NCI-H226 (cell line): Measurements from ENCODE around the gene LYSMD1.
"Not testable (repeated sequence)": the region's sequence is repeated elsewhere in the genome, so short reads cannot be mapped to it uniquely, and the experiment has no call there.

Source experiments
- DNase-seq: peaks from one replicate; pipeline ENCODE4 v3.0.0-alpha.2; 2015

The LYSMD1 gene

GRCh38 chr1:151165738-151166504 is at the start of gene LYSMD1, which contains the start of gene SCNM1:
Gene LYSMD1, minus strand, starts transcription at chr1:151165902. Its CDS starts 644 bp downstream, at chr1:151165258.
Gene SCNM1, plus strand, starts transcription at chr1:151166144. Its CDS starts 9 bp downstream, at chr1:151166153.
- DNase-seq = peak; percentile 99

- no peak for DNase-seq
Measured at GRCh38 chr1:151213560-151213959, 47.9 kb upstream of the LYSMD1 start.

- DNase-seq = no peak
Measured at GRCh38 chr1:151211972-151212705, 46.4 kb upstream of the LYSMD1 start.

- no peak for DNase-seq
Measured at GRCh38 chr1:151210830-151211229, 45.1 kb upstream of the LYSMD1 start.

- not testable (repeated sequence) for DNase-seq
Measured at GRCh38 chr1:151205381-151205965, 39.8 kb upstream of the LYSMD1 start.

GRCh38 chr1:151199873-151200581 is 34.3 kb upstream of the LYSMD1 start:
- peak; percentile 95 for DNase-seq

- peak; percentile 98 for DNase-seq
Measured at GRCh38 chr1:151198254-151199127, 32.8 kb upstream of the LYSMD1 start, which contains the start of gene PIP5K1A. Gene PIP5K1A, plus strand, starts transcription at chr1:151198552. Its CDS starts 445 bp downstream, at chr1:151198997.

GRCh38 chr1:151197863-151198253 is 32.2 kb upstream of the LYSMD1 start:
- peak; percentile 84 for DNase-seq

- peak; percentile 78 for DNase-seq
Measured at GRCh38 chr1:151196292-151196800, 30.6 kb upstream of the LYSMD1 start.

- peak; percentile 95 for DNase-seq
Measured at GRCh38 chr1:151194894-151195594, 29.3 kb upstream of the LYSMD1 start.

- DNase-seq = peak; percentile 33
Measured at GRCh38 chr1:151193856-151194255, 28.2 kb upstream of the LYSMD1 start.

GRCh38 chr1:151193304-151193703 is 27.6 kb upstream of the LYSMD1 start:
- DNase-seq = no peak

- DNase-seq = no peak
Measured at GRCh38 chr1:151192047-151192446, 26.3 kb upstream of the LYSMD1 start.

GRCh38 chr1:151189637-151190445 is 24.1 kb upstream of the LYSMD1 start, which contains the start of gene VPS72:
Gene VPS72, minus strand, starts transcription at chr1:151190197. Its CDS starts 76 bp downstream, at chr1:151190121.
- DNase-seq = peak; percentile 93

GRCh38 chr1:151188667-151189066 is 23.0 kb upstream of the LYSMD1 start:
- not testable (repeated sequence) for DNase-seq

- no peak for DNase-seq
Measured at GRCh38 chr1:151187205-151187604, 21.5 kb upstream of the LYSMD1 start.

GRCh38 chr1:151184211-151184610 is 18.5 kb upstream of the LYSMD1 start:
- no peak for DNase-seq

GRCh38 chr1:151176514-151177045 is 10.9 kb upstream of the LYSMD1 start:
- DNase-seq = no peak

GRCh38 chr1:151175863-151176262 is 10.2 kb upstream of the LYSMD1 start, which contains the start of gene TMOD4:
Gene TMOD4, minus strand, starts transcription at chr1:151175981. Its CDS starts 1,106 bp downstream, at chr1:151174875.
- DNase-seq = no peak
